SK-N-SH (cell line): ENCODE results near the gene HDAC7.

Source experiments
- ELF1 ChIP-seq: IDR thresholded peaks from 2 replicates; pipeline ENCODE4 v1.4.0; 2012
- POLR2AphosphoS5 ChIP-seq: IDR thresholded peaks from 2 replicates; pipeline ENCODE4 v1.6.1; 2012; ENCODE audit warnings: low read depth, low read length
- TAF1 ChIP-seq: IDR thresholded peaks from 2 replicates; pipeline ENCODE4 v1.6.1; 2012; ENCODE audit warnings: low read depth, mild to moderate bottlenecking, low read length, moderate library complexity, borderline replicate concordance
- TF ChIP-seq, protein P1 (sequence below): fragments of 200-600 bp; sonication (generic); IDR thresholded peaks from 2 replicates; pipeline ENCODE4 v1.6.1; 2017; ENCODE audit warnings: antibody characterized with exemption, mild to moderate bottlenecking, moderate library complexity

DNA sequence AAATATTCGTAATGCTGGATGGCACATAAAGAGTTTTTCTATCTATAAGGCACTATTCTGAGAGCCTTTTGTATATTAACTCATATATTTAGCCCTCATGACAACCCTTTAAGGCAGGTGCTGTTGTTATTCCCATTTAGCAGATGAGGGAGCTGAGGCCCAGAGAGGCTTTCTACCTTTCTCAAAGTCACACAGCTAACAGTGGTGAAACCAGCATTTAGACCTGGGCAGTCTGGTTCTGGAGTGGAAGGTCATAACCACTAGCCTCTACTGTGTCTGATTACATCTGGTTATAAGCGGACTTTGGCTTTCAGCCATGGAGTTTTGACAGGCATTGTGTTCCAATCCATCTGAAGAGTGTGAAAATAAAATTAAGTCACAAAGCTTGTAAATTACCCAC, 41.2 kb upstream of the HDAC7 start:
- no peak for TF ChIP-seq POLR2AphosphoS5
- TF ChIP-seq, protein P1, sequence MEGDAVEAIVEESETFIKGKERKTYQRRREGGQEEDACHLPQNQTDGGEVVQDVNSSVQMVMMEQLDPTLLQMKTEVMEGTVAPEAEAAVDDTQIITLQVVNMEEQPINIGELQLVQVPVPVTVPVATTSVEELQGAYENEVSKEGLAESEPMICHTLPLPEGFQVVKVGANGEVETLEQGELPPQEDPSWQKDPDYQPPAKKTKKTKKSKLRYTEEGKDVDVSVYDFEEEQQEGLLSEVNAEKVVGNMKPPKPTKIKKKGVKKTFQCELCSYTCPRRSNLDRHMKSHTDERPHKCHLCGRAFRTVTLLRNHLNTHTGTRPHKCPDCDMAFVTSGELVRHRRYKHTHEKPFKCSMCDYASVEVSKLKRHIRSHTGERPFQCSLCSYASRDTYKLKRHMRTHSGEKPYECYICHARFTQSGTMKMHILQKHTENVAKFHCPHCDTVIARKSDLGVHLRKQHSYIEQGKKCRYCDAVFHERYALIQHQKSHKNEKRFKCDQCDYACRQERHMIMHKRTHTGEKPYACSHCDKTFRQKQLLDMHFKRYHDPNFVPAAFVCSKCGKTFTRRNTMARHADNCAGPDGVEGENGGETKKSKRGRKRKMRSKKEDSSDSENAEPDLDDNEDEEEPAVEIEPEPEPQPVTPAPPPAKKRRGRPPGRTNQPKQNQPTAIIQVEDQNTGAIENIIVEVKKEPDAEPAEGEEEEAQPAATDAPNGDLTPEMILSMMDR: no peak
- no peak for TF ChIP-seq TAF1
- TF ChIP-seq ELF1: no peak
